ENCODE measurements around the gene ATP2B2. TPM values are rescaled to one million over a fixed set of nuclear protein-coding genes. Genes with fewer than 3 reads are reported as not detected.

ATP2B2 gene
- polyA plus RNA-seq, 2 of the 4 experiments (the other 2 are of a cell fraction): 0.03 to 0.04 TPM

DNA sequence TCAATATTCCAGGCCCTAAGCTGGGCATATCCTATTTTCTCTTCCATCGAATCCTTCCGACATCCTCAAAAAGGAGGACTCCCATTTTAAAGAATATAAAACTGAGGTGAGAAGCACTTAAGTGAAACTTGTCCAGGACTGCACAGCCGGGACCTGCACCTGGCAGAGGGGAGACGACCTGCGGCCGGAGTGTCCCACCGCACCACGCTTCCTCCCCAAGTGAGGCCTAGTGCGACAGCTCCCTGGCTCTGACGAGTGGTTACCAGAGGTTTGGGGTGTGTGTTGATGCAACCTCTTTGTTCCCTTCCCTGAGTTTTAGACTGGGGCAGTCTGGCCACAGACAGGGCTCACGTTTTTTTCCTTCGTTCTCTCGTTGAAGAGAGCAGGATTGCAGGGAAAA lies 24.9 kb upstream of the ATP2B2 start:
- TF ChIP-seq RCOR1 (IDR thresholded peaks at IDR 0.05; ENCODE audit: low read depth, low read length): no peak
- TF ChIP-seq EHF (CRISPR knock-in tag; IDR thresholded peaks at IDR 0.05): no peak
- no peak for TF ChIP-seq SMC3 (IDR thresholded peaks at IDR 0.05)
- ATAC-seq (no peak), DNase-seq (ENCODE audit: low read depth in 1 of 2, low spot score in 1 of 2) (no peak), FAIRE-seq (no peak)
- Histone ChIP-seq H3K4me1 (no peaks in the 10 kb centered on the region), H3K9me3 (no peaks in the 10 kb centered on the region), H3K27ac (no peak overlapping the region), H3K4me2 (no peak overlapping the region), H3K4me3 (no peak overlapping the region)
- WGBS (ENCODE audit: missing lambda C conversion rate): 57% methylated on average over 13 of the region's 13 CpGs
- POLR2A ChIA-PET: no interaction called here
- CTCF ChIA-PET: interaction anchor here (1.3 kb wide), 1 partner anchor 21 kb away, joined by 3 read pairs; no protein-coding TSS in a partner anchor

DNA sequence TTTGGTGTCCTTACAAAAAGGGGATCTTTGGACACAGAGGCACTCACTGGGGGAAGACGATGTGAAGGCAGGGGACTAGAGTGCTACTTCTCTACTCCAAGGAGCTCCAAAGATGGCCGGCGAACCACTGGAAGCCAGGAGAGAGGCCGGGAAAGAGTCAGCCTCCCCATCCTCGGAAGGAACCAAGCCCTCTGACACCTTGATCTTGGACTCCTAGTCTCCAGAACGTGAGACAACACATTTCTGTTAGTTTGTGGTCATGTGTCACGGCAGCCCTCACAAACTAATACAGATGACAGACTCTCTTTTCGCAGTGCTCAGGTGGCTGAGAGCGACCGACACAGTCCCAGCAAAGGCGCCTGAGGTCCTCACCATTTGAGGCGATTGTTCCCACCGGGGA lies 24.4 kb upstream of the ATP2B2 start:
- CTCF ChIA-PET: interaction anchor here (1.3 kb wide), 1 partner anchor 22 kb away, joined by 3 read pairs; no protein-coding TSS in a partner anchor
- ATAC-seq: no peak
- Histone ChIP-seq H3K27ac (no peak overlapping the region), H3K4me3 (no peak overlapping the region), H3K9me3 (no peaks in the 10 kb centered on the region), H3K4me1 (no peaks in the 10 kb centered on the region), H3K4me2 (no peak overlapping the region)
- 48% methylated on average over 13 of the region's 13 CpGs for WGBS (ENCODE audit: missing lambda C conversion rate)
- no peak for FAIRE-seq
- TF ChIP-seq, protein P1, sequence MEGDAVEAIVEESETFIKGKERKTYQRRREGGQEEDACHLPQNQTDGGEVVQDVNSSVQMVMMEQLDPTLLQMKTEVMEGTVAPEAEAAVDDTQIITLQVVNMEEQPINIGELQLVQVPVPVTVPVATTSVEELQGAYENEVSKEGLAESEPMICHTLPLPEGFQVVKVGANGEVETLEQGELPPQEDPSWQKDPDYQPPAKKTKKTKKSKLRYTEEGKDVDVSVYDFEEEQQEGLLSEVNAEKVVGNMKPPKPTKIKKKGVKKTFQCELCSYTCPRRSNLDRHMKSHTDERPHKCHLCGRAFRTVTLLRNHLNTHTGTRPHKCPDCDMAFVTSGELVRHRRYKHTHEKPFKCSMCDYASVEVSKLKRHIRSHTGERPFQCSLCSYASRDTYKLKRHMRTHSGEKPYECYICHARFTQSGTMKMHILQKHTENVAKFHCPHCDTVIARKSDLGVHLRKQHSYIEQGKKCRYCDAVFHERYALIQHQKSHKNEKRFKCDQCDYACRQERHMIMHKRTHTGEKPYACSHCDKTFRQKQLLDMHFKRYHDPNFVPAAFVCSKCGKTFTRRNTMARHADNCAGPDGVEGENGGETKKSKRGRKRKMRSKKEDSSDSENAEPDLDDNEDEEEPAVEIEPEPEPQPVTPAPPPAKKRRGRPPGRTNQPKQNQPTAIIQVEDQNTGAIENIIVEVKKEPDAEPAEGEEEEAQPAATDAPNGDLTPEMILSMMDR (IDR thresholded peaks at IDR 0.05): no peak
- no peak for TF ChIP-seq RCOR1 (IDR thresholded peaks at IDR 0.05; ENCODE audit: low read depth, low read length)
- TF ChIP-seq PHF8 (IDR thresholded peaks at IDR 0.05; ENCODE audit: borderline replicate concordance, low read depth): no peak
- TF ChIP-seq JUNB (IDR thresholded peaks at IDR 0.05): no peak
- no peak for TF ChIP-seq HOXB13 (CRISPR knock-in tag; IDR thresholded peaks at IDR 0.05; ENCODE audit: low read depth)
- TF ChIP-seq EHMT2 (IDR thresholded peaks at IDR 0.05; ENCODE audit: low read depth): no peak
- TF ChIP-seq MYC (IDR thresholded peaks at IDR 0.05; ENCODE audit: borderline replicate concordance, low read length): no peak
- TF ChIP-seq HOXA7 (CRISPR knock-in tag; IDR thresholded peaks at IDR 0.05): no peak
- no peak for TF ChIP-seq POLR2AphosphoS2 (conservative IDR thresholded peaks at IDR 0.05; ENCODE audit: low read length)
- DNase-seq (ENCODE audit: low read depth in 1 of 2, low spot score in 1 of 2): no peak
- POLR2A ChIA-PET: no interaction called here

- Histone ChIP-seq H3K4me1 (no peaks in the 10 kb centered on the region), H3K4me2 (no peak overlapping the region), H3K9me3 (no peaks in the 10 kb centered on the region), H3K4me3 (no peak overlapping the region), H3K27ac (no peak overlapping the region)
- FAIRE-seq (no peak), ATAC-seq (peak in 1 of 2 experiments; percentile 25; a peak in 3 of 6 replicates), DNase-seq (ENCODE audit: low read depth in 1 of 2, low spot score in 1 of 2) (no peak)
- TF ChIP-seq POLR2AphosphoS2 (conservative IDR thresholded peaks at IDR 0.05; ENCODE audit: low read length) (no peak), SMC3 (IDR thresholded peaks at IDR 0.05) (no peak), RARB (CRISPR knock-in tag; IDR thresholded peaks at IDR 0.05) (no peak), BHLHE40 (IDR thresholded peaks at IDR 0.05; ENCODE audit: low read depth, low read length) (no peak), RFX5 (IDR thresholded peaks at IDR 0.05) (no peak), CEBPB (IDR thresholded peaks at IDR 0.05) (no peak), MYC (IDR thresholded peaks at IDR 0.05; ENCODE audit: borderline replicate concordance, low read length) (no peak), KDM5A (IDR thresholded peaks at IDR 0.05) (no peak), CHD2 (IDR thresholded peaks at IDR 0.05; ENCODE audit: low read length, partially characterized antibody) (no peak), ZSCAN20 (CRISPR knock-in tag; IDR thresholded peaks at IDR 0.05) (no peak), RAD21 (conservative IDR thresholded peaks at IDR 0.05 in 1 of 2, IDR thresholded peaks at IDR 0.05 in 1 of 2) (no peak), HDAC2 (IDR thresholded peaks at IDR 0.05) (no peak), ZC3H11A (IDR thresholded peaks at IDR 0.05) (no peak), HOXA7 (CRISPR knock-in tag; IDR thresholded peaks at IDR 0.05) (no peak), REST (IDR thresholded peaks at IDR 0.05) (no peak), TFCP2L1 (CRISPR knock-in tag; IDR thresholded peaks at IDR 0.05) (no peak)
- TF ChIP-seq, protein P2, sequence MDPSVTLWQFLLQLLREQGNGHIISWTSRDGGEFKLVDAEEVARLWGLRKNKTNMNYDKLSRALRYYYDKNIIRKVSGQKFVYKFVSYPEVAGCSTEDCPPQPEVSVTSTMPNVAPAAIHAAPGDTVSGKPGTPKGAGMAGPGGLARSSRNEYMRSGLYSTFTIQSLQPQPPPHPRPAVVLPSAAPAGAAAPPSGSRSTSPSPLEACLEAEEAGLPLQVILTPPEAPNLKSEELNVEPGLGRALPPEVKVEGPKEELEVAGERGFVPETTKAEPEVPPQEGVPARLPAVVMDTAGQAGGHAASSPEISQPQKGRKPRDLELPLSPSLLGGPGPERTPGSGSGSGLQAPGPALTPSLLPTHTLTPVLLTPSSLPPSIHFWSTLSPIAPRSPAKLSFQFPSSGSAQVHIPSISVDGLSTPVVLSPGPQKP (IDR thresholded peaks at IDR 0.05; ENCODE audit: low read depth, low read length): no peak
- 55% methylated on average over 7 of the region's 7 CpGs for WGBS (ENCODE audit: missing lambda C conversion rate)
- ChIA-PET POLR2A (no interaction called here), CTCF (no interaction called here)
Measured at GRCh38 chr3:10528046-10528445, 22.7 kb upstream of the ATP2B2 start.
